K562 (cell line): ENCODE results near the gene WWC2. TPM values are rescaled to one million over a fixed set of nuclear protein-coding genes. Genes with fewer than 3 reads are reported as not detected.
A peak's percentile ranks its signal among the peaks of the same experiment; 100 is the strongest.

ENCODE experiments used
- CREB3L1 ChIP-seq: fragments of 450-650 bp; IDR thresholded peaks from 2 replicates; pipeline ENCODE4 v1.6.1; 2014; ENCODE audit warnings: low read depth, mild to moderate bottlenecking, moderate library complexity, borderline replicate concordance
- CREBBP ChIP-seq: IDR thresholded peaks from one replicate; pipeline ENCODE4 v1.6.1; 2012; ENCODE audit warnings: low read depth, mild to moderate bottlenecking, control low read depth, inconsistent platforms, low read length
- ETV1 ChIP-seq: fragments of 450-650 bp; conservative IDR thresholded peaks from 2 replicates; pipeline ENCODE4 v1.6.1; 2016; ENCODE audit warnings: missing genetic modification characterization, control low read depth, low read depth, missing compliant biosample characterization
- GATA2 ChIP-seq: sonication (generic); formaldehyde crosslinking; IDR thresholded peaks from 2 replicates; pipeline ENCODE4 v1.4.0; 2020; ENCODE audit warnings: mild to moderate bottlenecking, missing genetic modification reagents
- HDAC6 ChIP-seq: IDR thresholded peaks from 2 replicates; pipeline ENCODE4 v1.6.1; 2012; ENCODE audit warnings: low read depth, mild to moderate bottlenecking, control low read depth, inconsistent platforms, low read length, moderate library complexity
- HMG20B ChIP-seq: fragments of 250-450 bp; sonication (Bioruptor Pico); IDR thresholded peaks from 2 replicates; pipeline ENCODE4 v1.5.0; 2021; ENCODE audit warnings: mild to moderate bottlenecking
- JUNB ChIP-seq: fragments of 450-650 bp; formaldehyde crosslinking; conservative IDR thresholded peaks from 2 replicates; pipeline ENCODE4 v1.4.0; 2020; ENCODE audit warnings: mild to moderate bottlenecking
- KAT2B ChIP-seq: IDR thresholded peaks from one replicate; pipeline ENCODE4 v1.6.1; 2012; ENCODE audit warnings: low read depth, mild to moderate bottlenecking, control low read depth, inconsistent platforms, low read length, moderate library complexity
- NELFE ChIP-seq: IDR thresholded peaks from 2 replicates; pipeline ENCODE4 v1.6.1; 2011; ENCODE audit warnings: mild to moderate bottlenecking; ENCODE audit not compliant: insufficient read depth, insufficient read length
- NR4A1 ChIP-seq, 2 experiments: fragments of 250-450 bp in 1 of 2; fragments of 450-650 bp in 1 of 2; sonication (Bioruptor Pico) in 1 of 2; IDR thresholded peaks; 2 replicates each; pipeline versions ENCODE4 v1.4.0 to v1.6.1; 2016 to 2020; ENCODE audit warnings: mild to moderate bottlenecking in 2 of 2, missing compliant biosample characterization in 1 of 2, missing genetic modification characterization in 1 of 2, moderate library complexity in 1 of 2
- POLR2AphosphoS5 ChIP-seq: IDR thresholded peaks from 2 replicates; pipeline ENCODE4 v1.6.1; 2011; ENCODE audit warnings: mild to moderate bottlenecking, low read depth, low read length, moderate library complexity; ENCODE audit not compliant: control insufficient read depth, insufficient read depth
- POLR2H ChIP-seq: IDR thresholded peaks from 2 replicates; pipeline ENCODE4 v1.6.1; 2016; ENCODE audit warnings: missing genetic modification characterization, low read depth, mild to moderate bottlenecking, control low read depth, missing compliant biosample characterization, moderate library complexity
- PTBP1 ChIP-seq: fragments of 200-400 bp; formaldehyde crosslinking; IDR thresholded peaks from 2 replicates; pipeline ENCODE4 v1.6.1; 2017; ENCODE audit warnings: low read depth, low read length
- RUNX1 ChIP-seq: sonication (generic); IDR thresholded peaks from 2 replicates; pipeline ENCODE4 v1.6.1; 2016; ENCODE audit warnings: antibody characterized with exemption, low read depth
- SMARCE1 ChIP-seq: fragments of 450-650 bp; IDR thresholded peaks from 2 replicates; pipeline ENCODE4 v1.7.1; 2016; ENCODE audit warnings: mild to moderate bottlenecking
- SMC3 ChIP-seq: conservative IDR thresholded peaks from 2 replicates; pipeline ENCODE4 v1.6.1; 2011; ENCODE audit warnings: low read depth, low read length, improper control_type of control experiment; ENCODE audit not compliant: insufficient read depth
- TOE1 ChIP-seq, 2 experiments: fragments of 450-650 bp in 1 of 2; sonication (generic) in 1 of 2; formaldehyde crosslinking in 1 of 2; IDR thresholded peaks; 2 replicates each; pipeline versions ENCODE4 v1.7.1 to v1.8.0; 2016 to 2022; ENCODE audit warnings: borderline replicate concordance in 2 of 2, mild to moderate bottlenecking in 2 of 2, antibody characterized with exemption in 1 of 2, inconsistent platforms in 1 of 2, low read depth in 1 of 2, missing genetic modification reagents in 1 of 2, moderate library complexity in 1 of 2
- YY1 ChIP-seq, 3 experiments: IDR thresholded peaks; 2 replicates each; pipeline ENCODE4 v1.6.1; 2011; ENCODE audit warnings: low read length in 2 of 3, mild to moderate bottlenecking in 2 of 3, moderate library complexity in 2 of 3, borderline replicate concordance in 1 of 3, control low read depth in 1 of 3, low read depth in 1 of 3; ENCODE audit not compliant: insufficient read depth in 3 of 3, insufficient replicate concordance in 2 of 3, control insufficient read depth in 1 of 3, insufficient read length in 1 of 3; ENCODE audit errors: extremely low read depth in 1 of 3
- ZBTB12 ChIP-seq: fragments of 250-450 bp; sonication (Bioruptor Pico); IDR thresholded peaks from 2 replicates; pipeline ENCODE4 v1.4.0; 2020
- ZNF124 ChIP-seq: sonication (generic); formaldehyde crosslinking; IDR thresholded peaks from 2 replicates; pipeline ENCODE4 v1.8.1; 2022; ENCODE audit warnings: missing genetic modification reagents
- ZNF280B ChIP-seq: fragments of 250-450 bp; sonication (Bioruptor Pico); IDR thresholded peaks from 2 replicates; pipeline ENCODE4 v1.5.1; 2021; ENCODE audit warnings: mild to moderate bottlenecking
- ZNF507 ChIP-seq: conservative IDR thresholded peaks from 2 replicates; pipeline ENCODE4 v1.6.1; 2017; ENCODE audit warnings: missing genetic modification characterization, missing compliant biosample characterization
- polyA plus RNA-seq, 8 experiments: library from polyadenylated mRNA; depleted of rRNA in 4 of 8; stranded (reverse) in 5 of 8; unstranded in 3 of 8; fragments of >200 nt; fragmentation: Nextera tagmentation in 2 of 8; fragmentation: Illumina TruSeq in 1 of 8; extraction: Ambion mirVana in 2 of 8; extraction: Trizol in 1 of 8; gene quantifications; 2 replicates each; pipeline versions ENCODE4 v1.2.1 to v1.2.3, GENCODE V29; 2011 to 2014; ENCODE audit warnings: inconsistent platforms in 1 of 8, missing spikeins in 1 of 8
- total RNA-seq, 7 experiments: library from RNA; depleted of rRNA in 6 of 7; stranded (reverse); fragments of >200 nt in 6 of 7; fragmentation: Illumina TruSeq in 2 of 7; extraction: Trizol in 2 of 7; gene quantifications; 2 replicates each; pipeline versions ENCODE4 v1.2.1 to v1.2.3, GENCODE V29; 2011 to 2021; ENCODE audit warnings: low replicate concordance in 1 of 7

Gene WWC2
- total and polyA plus RNA-seq, 9 of the 15 experiments (the other 6 are each of a cell fraction or from before 2014, with no cell fraction given) = 3.7 to 39.4 (median 19.6) TPM

- peak; percentile 65; the same call in 1 of the 2 replicates for TF ChIP-seq TOE1 (IDR thresholded peaks at IDR 0.05; ENCODE audit: borderline replicate concordance)
- TF ChIP-seq TOE1 (CRISPR knock-in tag; IDR thresholded peaks at IDR 0.05; ENCODE audit: borderline replicate concordance, low read depth) = no peak
- TF ChIP-seq ZBTB12 = 0 out of 2 replicates have a peak, but pooled peaks have one; percentile 15
- no peak for TF ChIP-seq HDAC6
- peak in 2 of 3 experiments; percentile 47 for TF ChIP-seq YY1 (IDR thresholded peaks at IDR 0.05; ENCODE audit: borderline replicate concordance in 1 of 3, control insufficient read depth in 1 of 3, extremely low read depth in 1 of 3, insufficient read depth in 3 of 3, insufficient read length in 1 of 3, insufficient replicate concordance in 2 of 3, low read depth in 1 of 3, low read length in 2 of 3)
- TF ChIP-seq ZNF507 (tag) = no peak
- TF ChIP-seq CREB3L1 = peak; percentile 4; the same call in 1 of the 2 replicates
- TF ChIP-seq NELFE = no peak
- no peak for TF ChIP-seq GATA2 (CRISPR knock-in tag)
- TF ChIP-seq ETV1 (tag) = no peak
- no peak for TF ChIP-seq PTBP1
- TF ChIP-seq SMARCE1 = no peak
- TF ChIP-seq HMG20B (CRISPR knock-in tag) = no peak
- no peak for TF ChIP-seq ZNF280B
- TF ChIP-seq JUNB (CRISPR knock-in tag) = no peak
- TF ChIP-seq RUNX1 = no peak
- no peak for TF ChIP-seq ZNF124 (CRISPR knock-in tag)
- TF ChIP-seq POLR2AphosphoS5 = no peak; the same call in 1 of the 2 replicates
- no peak for TF ChIP-seq CREBBP
- TF ChIP-seq SMC3 = no peak
- TF ChIP-seq NR4A1 (CRISPR knock-in tag; IDR thresholded peaks at IDR 0.05) = no peak
- TF ChIP-seq NR4A1 (tag; IDR thresholded peaks at IDR 0.05) = no peak
- peak; percentile 15; the same call in 1 of the 2 replicates for TF ChIP-seq POLR2H (tag)
- no peak for TF ChIP-seq KAT2B
Measured at GRCh38 chr4:183098723-183099536, at the start of gene WWC2 (continued).
